Measurements from ENCODE around the gene SAMD1. TPM values are rescaled to one million over a fixed set of nuclear protein-coding genes. Genes with fewer than 3 reads are reported as not detected.

The SAMD1 gene
- total and polyA plus RNA-seq, 2 of the 8 experiments (the other 6 are each of a cell fraction or from before 2014, with no cell fraction given) = 40.0 to 100 TPM

DNA sequence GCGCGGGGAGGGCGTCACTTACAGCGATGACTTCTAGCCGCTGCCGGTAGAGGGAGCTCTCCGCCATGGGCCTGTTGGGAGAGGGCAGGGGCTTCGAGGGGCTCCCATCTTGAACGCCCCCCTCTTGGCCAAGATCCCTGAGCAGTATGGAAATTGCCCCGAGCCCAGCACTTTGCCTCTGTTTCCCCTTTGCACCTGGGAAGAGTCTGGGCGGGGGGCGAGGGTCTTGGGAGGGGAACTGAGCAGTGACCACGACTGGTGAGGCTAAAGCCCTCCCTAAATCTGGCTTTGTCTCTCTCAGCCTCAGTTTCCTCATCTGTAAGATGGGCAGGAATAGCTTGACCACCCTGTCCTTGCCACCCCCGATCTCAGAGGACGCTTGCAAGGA lies 31.5 kb downstream of the SAMD1 start (continued):
- TF ChIP-seq, protein P1, sequence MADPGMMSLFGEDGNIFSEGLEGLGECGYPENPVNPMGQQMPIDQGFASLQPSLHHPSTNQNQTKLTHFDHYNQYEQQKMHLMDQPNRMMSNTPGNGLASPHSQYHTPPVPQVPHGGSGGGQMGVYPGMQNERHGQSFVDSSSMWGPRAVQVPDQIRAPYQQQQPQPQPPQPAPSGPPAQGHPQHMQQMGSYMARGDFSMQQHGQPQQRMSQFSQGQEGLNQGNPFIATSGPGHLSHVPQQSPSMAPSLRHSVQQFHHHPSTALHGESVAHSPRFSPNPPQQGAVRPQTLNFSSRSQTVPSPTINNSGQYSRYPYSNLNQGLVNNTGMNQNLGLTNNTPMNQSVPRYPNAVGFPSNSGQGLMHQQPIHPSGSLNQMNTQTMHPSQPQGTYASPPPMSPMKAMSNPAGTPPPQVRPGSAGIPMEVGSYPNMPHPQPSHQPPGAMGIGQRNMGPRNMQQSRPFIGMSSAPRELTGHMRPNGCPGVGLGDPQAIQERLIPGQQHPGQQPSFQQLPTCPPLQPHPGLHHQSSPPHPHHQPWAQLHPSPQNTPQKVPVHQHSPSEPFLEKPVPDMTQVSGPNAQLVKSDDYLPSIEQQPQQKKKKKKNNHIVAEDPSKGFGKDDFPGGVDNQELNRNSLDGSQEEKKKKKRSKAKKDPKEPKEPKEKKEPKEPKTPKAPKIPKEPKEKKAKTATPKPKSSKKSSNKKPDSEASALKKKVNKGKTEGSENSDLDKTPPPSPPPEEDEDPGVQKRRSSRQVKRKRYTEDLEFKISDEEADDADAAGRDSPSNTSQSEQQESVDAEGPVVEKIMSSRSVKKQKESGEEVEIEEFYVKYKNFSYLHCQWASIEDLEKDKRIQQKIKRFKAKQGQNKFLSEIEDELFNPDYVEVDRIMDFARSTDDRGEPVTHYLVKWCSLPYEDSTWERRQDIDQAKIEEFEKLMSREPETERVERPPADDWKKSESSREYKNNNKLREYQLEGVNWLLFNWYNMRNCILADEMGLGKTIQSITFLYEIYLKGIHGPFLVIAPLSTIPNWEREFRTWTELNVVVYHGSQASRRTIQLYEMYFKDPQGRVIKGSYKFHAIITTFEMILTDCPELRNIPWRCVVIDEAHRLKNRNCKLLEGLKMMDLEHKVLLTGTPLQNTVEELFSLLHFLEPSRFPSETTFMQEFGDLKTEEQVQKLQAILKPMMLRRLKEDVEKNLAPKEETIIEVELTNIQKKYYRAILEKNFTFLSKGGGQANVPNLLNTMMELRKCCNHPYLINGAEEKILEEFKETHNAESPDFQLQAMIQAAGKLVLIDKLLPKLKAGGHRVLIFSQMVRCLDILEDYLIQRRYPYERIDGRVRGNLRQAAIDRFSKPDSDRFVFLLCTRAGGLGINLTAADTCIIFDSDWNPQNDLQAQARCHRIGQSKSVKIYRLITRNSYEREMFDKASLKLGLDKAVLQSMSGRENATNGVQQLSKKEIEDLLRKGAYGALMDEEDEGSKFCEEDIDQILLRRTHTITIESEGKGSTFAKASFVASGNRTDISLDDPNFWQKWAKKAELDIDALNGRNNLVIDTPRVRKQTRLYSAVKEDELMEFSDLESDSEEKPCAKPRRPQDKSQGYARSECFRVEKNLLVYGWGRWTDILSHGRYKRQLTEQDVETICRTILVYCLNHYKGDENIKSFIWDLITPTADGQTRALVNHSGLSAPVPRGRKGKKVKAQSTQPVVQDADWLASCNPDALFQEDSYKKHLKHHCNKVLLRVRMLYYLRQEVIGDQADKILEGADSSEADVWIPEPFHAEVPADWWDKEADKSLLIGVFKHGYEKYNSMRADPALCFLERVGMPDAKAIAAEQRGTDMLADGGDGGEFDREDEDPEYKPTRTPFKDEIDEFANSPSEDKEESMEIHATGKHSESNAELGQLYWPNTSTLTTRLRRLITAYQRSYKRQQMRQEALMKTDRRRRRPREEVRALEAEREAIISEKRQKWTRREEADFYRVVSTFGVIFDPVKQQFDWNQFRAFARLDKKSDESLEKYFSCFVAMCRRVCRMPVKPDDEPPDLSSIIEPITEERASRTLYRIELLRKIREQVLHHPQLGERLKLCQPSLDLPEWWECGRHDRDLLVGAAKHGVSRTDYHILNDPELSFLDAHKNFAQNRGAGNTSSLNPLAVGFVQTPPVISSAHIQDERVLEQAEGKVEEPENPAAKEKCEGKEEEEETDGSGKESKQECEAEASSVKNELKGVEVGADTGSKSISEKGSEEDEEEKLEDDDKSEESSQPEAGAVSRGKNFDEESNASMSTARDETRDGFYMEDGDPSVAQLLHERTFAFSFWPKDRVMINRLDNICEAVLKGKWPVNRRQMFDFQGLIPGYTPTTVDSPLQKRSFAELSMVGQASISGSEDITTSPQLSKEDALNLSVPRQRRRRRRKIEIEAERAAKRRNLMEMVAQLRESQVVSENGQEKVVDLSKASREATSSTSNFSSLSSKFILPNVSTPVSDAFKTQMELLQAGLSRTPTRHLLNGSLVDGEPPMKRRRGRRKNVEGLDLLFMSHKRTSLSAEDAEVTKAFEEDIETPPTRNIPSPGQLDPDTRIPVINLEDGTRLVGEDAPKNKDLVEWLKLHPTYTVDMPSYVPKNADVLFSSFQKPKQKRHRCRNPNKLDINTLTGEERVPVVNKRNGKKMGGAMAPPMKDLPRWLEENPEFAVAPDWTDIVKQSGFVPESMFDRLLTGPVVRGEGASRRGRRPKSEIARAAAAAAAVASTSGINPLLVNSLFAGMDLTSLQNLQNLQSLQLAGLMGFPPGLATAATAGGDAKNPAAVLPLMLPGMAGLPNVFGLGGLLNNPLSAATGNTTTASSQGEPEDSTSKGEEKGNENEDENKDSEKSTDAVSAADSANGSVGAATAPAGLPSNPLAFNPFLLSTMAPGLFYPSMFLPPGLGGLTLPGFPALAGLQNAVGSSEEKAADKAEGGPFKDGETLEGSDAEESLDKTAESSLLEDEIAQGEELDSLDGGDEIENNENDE (IDR thresholded peaks at IDR 0.05; ENCODE audit: insufficient replicate concordance, low read length) = no peak
- TF ChIP-seq FOSL1 (IDR thresholded peaks at IDR 0.05; ENCODE audit: insufficient read depth, low read depth, low read length) (no peak), ASH2L (IDR thresholded peaks at IDR 0.05; ENCODE audit: low read length) (no peak), RXRA (IDR thresholded peaks at IDR 0.05; ENCODE audit: insufficient read depth, low read depth, low read length) (no peak), HDAC6 (IDR thresholded peaks at IDR 0.05; ENCODE audit: low read depth, low read length) (no peak), TAF1 (IDR thresholded peaks at IDR 0.05; ENCODE audit: low read depth, low read length) (no peak), CHD2 (IDR thresholded peaks at IDR 0.05; ENCODE audit: low read length) (no peak)
- TF ChIP-seq, protein P2, sequence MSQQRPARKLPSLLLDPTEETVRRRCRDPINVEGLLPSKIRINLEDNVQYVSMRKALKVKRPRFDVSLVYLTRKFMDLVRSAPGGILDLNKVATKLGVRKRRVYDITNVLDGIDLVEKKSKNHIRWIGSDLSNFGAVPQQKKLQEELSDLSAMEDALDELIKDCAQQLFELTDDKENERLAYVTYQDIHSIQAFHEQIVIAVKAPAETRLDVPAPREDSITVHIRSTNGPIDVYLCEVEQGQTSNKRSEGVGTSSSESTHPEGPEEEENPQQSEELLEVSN (IDR thresholded peaks at IDR 0.05) = no peak
- TF ChIP-seq, protein P3, sequence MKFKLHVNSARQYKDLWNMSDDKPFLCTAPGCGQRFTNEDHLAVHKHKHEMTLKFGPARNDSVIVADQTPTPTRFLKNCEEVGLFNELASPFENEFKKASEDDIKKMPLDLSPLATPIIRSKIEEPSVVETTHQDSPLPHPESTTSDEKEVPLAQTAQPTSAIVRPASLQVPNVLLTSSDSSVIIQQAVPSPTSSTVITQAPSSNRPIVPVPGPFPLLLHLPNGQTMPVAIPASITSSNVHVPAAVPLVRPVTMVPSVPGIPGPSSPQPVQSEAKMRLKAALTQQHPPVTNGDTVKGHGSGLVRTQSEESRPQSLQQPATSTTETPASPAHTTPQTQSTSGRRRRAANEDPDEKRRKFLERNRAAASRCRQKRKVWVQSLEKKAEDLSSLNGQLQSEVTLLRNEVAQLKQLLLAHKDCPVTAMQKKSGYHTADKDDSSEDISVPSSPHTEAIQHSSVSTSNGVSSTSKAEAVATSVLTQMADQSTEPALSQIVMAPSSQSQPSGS (IDR thresholded peaks at IDR 0.05; ENCODE audit: low read length) = no peak
